SK-N-SH (cell line): ENCODE measurements around the gene ZFHX3. TPM values are rescaled to one million over a fixed set of nuclear protein-coding genes. Genes with fewer than 3 reads are reported as not detected.

ENCODE experiments used
- CTCF ChIA-PET: fragments of 300-600, 350-600 bp; formaldehyde crosslinking; extraction: SDS; loops from one replicate; lab custom pipeline; 2021; lab: Yijun Ruan, JAX
- POLR2A ChIA-PET: fragments of 350-600 bp; sonication (Branson Sonifier 250); formaldehyde crosslinking; extraction: SDS; loops from one replicate; lab custom pipeline; 2020; ENCODE audit warnings: antibody characterized with exemption, inconsistent platforms; lab: Yijun Ruan, JAX
- DNase-seq: peaks from one replicate; pipeline ENCODE4 v3.0.0; 2012
- H2AFZ ChIP-seq: fragments of 200-600 bp; sonication (generic); 2 replicates; pipeline ENCODE4 v1.8.1; 2016; ENCODE audit warnings: antibody characterized with exemption, mild to moderate bottlenecking, low read depth
- H3F3A ChIP-seq: fragments of 200-600 bp; sonication (generic); replicated peaks from 2 replicates; pipeline ENCODE3; 2016; ENCODE audit warnings: antibody characterized with exemption, mild to moderate bottlenecking; ENCODE audit not compliant: insufficient read depth
- H3K27ac ChIP-seq, 2 experiments: fragments of 200-500 bp in 1 of 2; fragments of 200-600 bp in 1 of 2; sonication (Bioruptor generic) in 1 of 2; sonication (generic), shearing (Covaris generic) in 1 of 2; 2 replicates each; pipeline versions ENCODE4 v1.5.1 to v1.6.1; 2014 to 2016; ENCODE audit warnings: low read depth in 2 of 2, inconsistent platforms in 1 of 2, low read length in 1 of 2, mild to moderate bottlenecking in 1 of 2, mixed read lengths in 1 of 2
- H3K27me3 ChIP-seq: fragments of 200-600 bp; sonication (generic), shearing (Covaris generic); 2 replicates; pipeline ENCODE4 v1.6.1; 2016; ENCODE audit warnings: mixed run types; ENCODE audit not compliant: insufficient read depth
- H3K36me3 ChIP-seq, 2 experiments: fragments of 200-500 bp in 1 of 2; fragments of 200-600 bp in 1 of 2; sonication (Bioruptor generic) in 1 of 2; sonication (generic) in 1 of 2; replicated peaks in 1 of 2; 2 replicates each; pipeline versions ENCODE3 to v1.5.1; 2014 to 2016; ENCODE audit warnings: low read length in 1 of 2, mild to moderate bottlenecking in 1 of 2; ENCODE audit not compliant: insufficient read depth in 2 of 2, control insufficient read depth in 1 of 2
- H3K4me1 ChIP-seq, 2 experiments: fragments of 200-500 bp in 1 of 2; fragments of 200-600 bp in 1 of 2; sonication (Bioruptor generic) in 1 of 2; sonication (generic), shearing (Covaris generic) in 1 of 2; 2 replicates each; pipeline versions ENCODE4 v1.5.1 to v1.6.1; 2014 to 2016; ENCODE audit warnings: low read depth in 1 of 2, low read length in 1 of 2, mixed run types in 1 of 2; ENCODE audit not compliant: insufficient read depth in 2 of 2, control insufficient read depth in 1 of 2
- H3K4me2 ChIP-seq: fragments of 200-600 bp; sonication (generic), shearing (Covaris generic); 2 replicates; pipeline ENCODE4 v1.6.1; 2017; ENCODE audit warnings: mixed run types
- H3K4me3 ChIP-seq, 2 experiments: fragments of 200-500 bp in 1 of 2; fragments of 200-600 bp in 1 of 2; sonication (Bioruptor generic) in 1 of 2; sonication (generic), shearing (Covaris generic) in 1 of 2; 2 replicates each; pipeline versions ENCODE4 v1.5.1 to v1.8.1; 2014 to 2016; ENCODE audit warnings: low read depth in 2 of 2, inconsistent platforms in 1 of 2, low read length in 1 of 2, mild to moderate bottlenecking in 1 of 2, mixed read lengths in 1 of 2, moderate library complexity in 1 of 2
- H3K79me2 ChIP-seq: fragments of 200-600 bp; sonication (generic); 2 replicates; pipeline ENCODE4 v1.8.1; 2017; ENCODE audit warnings: mild to moderate bottlenecking; ENCODE audit not compliant: insufficient read depth
- H3K9ac ChIP-seq: fragments of 200-600 bp; sonication (generic); 2 replicates; pipeline ENCODE4 v1.6.1; 2017; ENCODE audit warnings: mixed run types
- H3K9me2 ChIP-seq: fragments of 200-600 bp; sonication (generic); 2 replicates; pipeline ENCODE4 v1.6.1; 2017; ENCODE audit warnings: mixed run types
- H3K9me3 ChIP-seq: fragments of 200-600 bp; sonication (generic); 2 replicates; pipeline ENCODE4 v1.6.1; 2017; ENCODE audit warnings: mixed run types, mild to moderate bottlenecking, moderate library complexity
- H4K20me1 ChIP-seq: fragments of 200-600 bp; sonication (generic); 2 replicates; pipeline ENCODE4 v1.6.1; 2017; ENCODE audit warnings: mild to moderate bottlenecking, mixed run types; ENCODE audit not compliant: insufficient read depth
- CHD2 ChIP-seq: fragments of 150-350 bp; IDR thresholded peaks from 2 replicates; pipeline ENCODE4 v1.6.1; 2018; ENCODE audit warnings: low read length; ENCODE audit not compliant: partially characterized antibody
- CTCF ChIP-seq: fragments of 200-600 bp; sonication (generic); IDR thresholded peaks from 2 replicates; pipeline ENCODE4 v1.6.1; 2017; ENCODE audit warnings: antibody characterized with exemption, mild to moderate bottlenecking, moderate library complexity
- ELF1 ChIP-seq: IDR thresholded peaks from 2 replicates; pipeline ENCODE4 v1.4.0; 2012
- EZH2phosphoT487 ChIP-seq: fragments of 200-600 bp; sonication (generic); IDR thresholded peaks from 2 replicates; pipeline ENCODE4 v1.6.1; 2017; ENCODE audit warnings: low read depth, mixed run types, mild to moderate bottlenecking, antibody characterized with exemption, moderate library complexity, borderline replicate concordance
- FOXM1 ChIP-seq: IDR thresholded peaks from 2 replicates; pipeline ENCODE4 v1.4.0; 2012; ENCODE audit warnings: low read depth, mild to moderate bottlenecking
- GATA2 ChIP-seq: sonication (generic); formaldehyde crosslinking; IDR thresholded peaks from 2 replicates; pipeline ENCODE4 v1.5.0; 2020; ENCODE audit warnings: mild to moderate bottlenecking, missing genetic modification reagents
- MEF2A ChIP-seq: IDR thresholded peaks from 2 replicates; pipeline ENCODE4 v1.4.0; 2012; ENCODE audit warnings: low read depth, borderline replicate concordance
- MXI1 ChIP-seq: IDR thresholded peaks from 2 replicates; pipeline ENCODE4 v1.6.1; 2012; ENCODE audit warnings: mild to moderate bottlenecking, low read depth, low read length, improper control_type of control experiment
- POLR2AphosphoS5 ChIP-seq: IDR thresholded peaks from 2 replicates; pipeline ENCODE4 v1.6.1; 2012; ENCODE audit warnings: low read depth, low read length
- RCOR1 ChIP-seq: fragments of 150-350 bp; IDR thresholded peaks from 2 replicates; pipeline ENCODE4 v1.6.1; 2017; ENCODE audit warnings: antibody characterized with exemption, low read length
- REST ChIP-seq: IDR thresholded peaks from 2 replicates; pipeline ENCODE4 v1.6.1; 2012; ENCODE audit warnings: mild to moderate bottlenecking, low read depth, low read length, moderate library complexity
- RXRA ChIP-seq: IDR thresholded peaks from 2 replicates; pipeline ENCODE4 v1.4.0; 2012; ENCODE audit warnings: low read depth, mild to moderate bottlenecking, borderline replicate concordance
- TAF1 ChIP-seq: IDR thresholded peaks from 2 replicates; pipeline ENCODE4 v1.6.1; 2012; ENCODE audit warnings: low read depth, mild to moderate bottlenecking, low read length, moderate library complexity, borderline replicate concordance
- TCF12 ChIP-seq: IDR thresholded peaks from 2 replicates; pipeline ENCODE4 v1.4.0; 2012
- USF1 ChIP-seq: IDR thresholded peaks from 2 replicates; pipeline ENCODE4 v1.4.0; 2012; ENCODE audit warnings: low read depth, borderline replicate concordance
- USF2 ChIP-seq: fragments of 150-350 bp; IDR thresholded peaks from 2 replicates; pipeline ENCODE4 v1.6.1; 2017; ENCODE audit warnings: antibody characterized with exemption, low read length, low read depth, borderline replicate concordance
- YY1 ChIP-seq: IDR thresholded peaks from 2 replicates; pipeline ENCODE4 v1.4.0; 2012; ENCODE audit warnings: low read depth, mild to moderate bottlenecking
- ZBTB33 ChIP-seq: IDR thresholded peaks from 2 replicates; pipeline ENCODE4 v1.4.0; 2012; ENCODE audit warnings: low read depth, borderline replicate concordance
- WGBS: methylation state at CpG from one replicate; pipeline ENCODE4 v1.1.6; 2017; ENCODE audit warnings: low lambda C conversion rate; 5-methylcytosine and 5-hydroxymethylcytosine counted together
- polyA plus RNA-seq, 3 experiments: library from polyadenylated mRNA; depleted of rRNA; stranded (reverse); fragments of >200 nt; gene quantifications; 2 replicates each; pipeline ENCODE4 v1.2.3, GENCODE V29; 2012

ZFHX3 gene
- polyA plus RNA-seq, 1 of the 3 experiments (the other 2 are of a cell fraction) = 2.0 TPM

- H4K20me1 ChIP-seq = no peaks in the 10 kb centered on the region
- 93% methylated on average over 7 of the region's 7 CpGs for WGBS
Observed at GRCh38 chr16:72836181-72836580, 211.7 kb downstream of the ZFHX3 start.

More at GRCh38 chr16:72836181-72836580, 211.7 kb downstream of the ZFHX3 start:
- no peak overlapping the region for H3K4me3 ChIP-seq
- peaks cover 5% of the 10 kb centered on the region for H3F3A ChIP-seq
- H3K9me2 ChIP-seq = no peaks in the 10 kb centered on the region
- TF ChIP-seq USF2 (no peak), EZH2phosphoT487 (no peak), CHD2 (no peak), CTCF (no peak), RXRA (no peak), TCF12 (no peak), USF1 (no peak), RCOR1 (no peak), YY1 (no peak), REST (no peak), MXI1 (no peak), POLR2AphosphoS5 (no peak), MEF2A (no peak), ELF1 (no peak), FOXM1 (no peak), GATA2 (CRISPR knock-in tag) (no peak), ZBTB33 (no peak), TAF1 (no peak)
- no peak for DNase-seq
- H3K9ac ChIP-seq = no peak overlapping the region
- H2AFZ ChIP-seq = no peak overlapping the region
- no peak overlapping the region for H3K4me2 ChIP-seq
- H3K79me2 ChIP-seq = peaks cover 33% of the 10 kb centered on the region; the same call in 1 of the 2 replicates
- ChIA-PET CTCF (interaction anchor here (0.8 to 3.4 kb wide), 4 partner anchors 11 to 436 kb away, joined by 3 to 17 read pairs (median 4); no protein-coding TSS in a partner anchor), POLR2A (no interaction called here)
- H3K27me3 ChIP-seq = no peaks in the 10 kb centered on the region
- H3K4me1 ChIP-seq = peaks cover 0 to 21% of the 10 kb centered on the region in 2 experiments; a peak in 3 of 4 replicates
- H3K36me3 ChIP-seq = no peaks in the 10 kb centered on the region
- H3K9me3 ChIP-seq = no peaks in the 10 kb centered on the region
- H3K27ac ChIP-seq = no peak overlapping the region
